Measurements from ENCODE around the gene EFCAB11. TPM values are rescaled to one million over a fixed set of nuclear protein-coding genes. Genes with fewer than 3 reads are reported as not detected.

The EFCAB11 gene
- total RNA-seq, 1 experiment from 2014 or later = 5.6 TPM

GRCh38 chr14:89958966-89959365 lies 4.4 kb upstream of the EFCAB11 start:
- DNase-seq (ENCODE audit: low spot score) = no peak
- in situ Hi-C loops (cut with HindIII; ENCODE audit: low sequenced_read_pairs) = no loop called here

GRCh38 chr14:89957791-89958190 lies 3.3 kb upstream of the EFCAB11 start:
- peak; percentile 55 for DNase-seq (ENCODE audit: low spot score)
- in situ Hi-C loops (cut with HindIII; ENCODE audit: low sequenced_read_pairs) = no loop called here

GRCh38 chr14:89957376-89957775 lies 2.8 kb upstream of the EFCAB11 start:
- in situ Hi-C loops (cut with HindIII; ENCODE audit: low sequenced_read_pairs) = no loop called here
- DNase-seq (ENCODE audit: low spot score) = no peak

GRCh38 chr14:89956661-89957009 lies 2.1 kb upstream of the EFCAB11 start:
- in situ Hi-C loops (cut with HindIII; ENCODE audit: low sequenced_read_pairs) = no loop called here
- DNase-seq (ENCODE audit: low spot score) = no peak

GRCh38 chr14:89955745-89956660 lies 1.5 kb upstream of the EFCAB11 start, which contains the start of gene TDP1:
Gene TDP1, plus strand, starts transcription at chr14:89955927. Its CDS starts 7,188 bp downstream, at chr14:89963115.
- in situ Hi-C loops (cut with HindIII; ENCODE audit: low sequenced_read_pairs) = no loop called here
- peak; percentile 97 for DNase-seq (ENCODE audit: low spot score)

- DNase-seq (ENCODE audit: low spot score) = no peak
- in situ Hi-C loops (cut with HindIII; ENCODE audit: low sequenced_read_pairs) = no loop called here
Measured at GRCh38 chr14:89955022-89955744, 653 bp upstream of the EFCAB11 start.

GRCh38 chr14:89953602-89954001 lies 928 bp downstream of the EFCAB11 start:
- DNase-seq (ENCODE audit: low spot score) = no peak
- in situ Hi-C loops (cut with HindIII; ENCODE audit: low sequenced_read_pairs) = no loop called here

- in situ Hi-C loops (cut with HindIII; ENCODE audit: low sequenced_read_pairs) = no loop called here
- DNase-seq (ENCODE audit: low spot score) = no peak
Measured at GRCh38 chr14:89952576-89952975, 2.0 kb downstream of the EFCAB11 start.

- in situ Hi-C loops (cut with HindIII; ENCODE audit: low sequenced_read_pairs) = no loop called here
- no peak for DNase-seq (ENCODE audit: low spot score)
Measured at GRCh38 chr14:89947344-89947743, 7.2 kb downstream of the EFCAB11 start.

- DNase-seq (ENCODE audit: low spot score) = no peak
- in situ Hi-C loops (cut with HindIII; ENCODE audit: low sequenced_read_pairs) = no loop called here
Measured at GRCh38 chr14:89941830-89942377, 12.6 kb downstream of the EFCAB11 start.

GRCh38 chr14:89936654-89937185 lies 17.8 kb downstream of the EFCAB11 start:
- in situ Hi-C loops (cut with HindIII; ENCODE audit: low sequenced_read_pairs) = no loop called here

GRCh38 chr14:89933002-89933401 lies 21.5 kb downstream of the EFCAB11 start:
- in situ Hi-C loops (cut with HindIII; ENCODE audit: low sequenced_read_pairs) = no loop called here
- DNase-seq (ENCODE audit: low spot score) = peak; percentile 72

More at GRCh38 chr14:89936654-89937185, 17.8 kb downstream of the EFCAB11 start:
- no peak for DNase-seq (ENCODE audit: low spot score)

- in situ Hi-C loops (cut with HindIII; ENCODE audit: low sequenced_read_pairs) = no loop called here
Measured at GRCh38 chr14:89927186-89927865, 27.2 kb downstream of the EFCAB11 start.

GRCh38 chr14:89926694-89927093 lies 27.8 kb downstream of the EFCAB11 start:
- in situ Hi-C loops (cut with HindIII; ENCODE audit: low sequenced_read_pairs) = no loop called here
- no peak for DNase-seq (ENCODE audit: low spot score)

More at GRCh38 chr14:89927186-89927865, 27.2 kb downstream of the EFCAB11 start:
- no peak for DNase-seq (ENCODE audit: low spot score)

GRCh38 chr14:89924268-89924667 lies 30.3 kb downstream of the EFCAB11 start:
- in situ Hi-C loops (cut with HindIII; ENCODE audit: low sequenced_read_pairs) = no loop called here
- DNase-seq (ENCODE audit: low spot score) = peak; percentile 99

GRCh38 chr14:89922031-89922907 lies 32.3 kb downstream of the EFCAB11 start:
- no peak for DNase-seq (ENCODE audit: low spot score)

GRCh38 chr14:89921346-89921745 lies 33.2 kb downstream of the EFCAB11 start:
- DNase-seq (ENCODE audit: low spot score) = no peak

More at GRCh38 chr14:89922031-89922907, 32.3 kb downstream of the EFCAB11 start:
- in situ Hi-C loops (cut with HindIII; ENCODE audit: low sequenced_read_pairs) = no loop called here

GRCh38 chr14:89920056-89920455 lies 34.5 kb downstream of the EFCAB11 start:
- DNase-seq (ENCODE audit: low spot score) = no peak
- in situ Hi-C loops (cut with HindIII; ENCODE audit: low sequenced_read_pairs) = no loop called here

More at GRCh38 chr14:89921346-89921745, 33.2 kb downstream of the EFCAB11 start:
- in situ Hi-C loops (cut with HindIII; ENCODE audit: low sequenced_read_pairs) = no loop called here
